Ovary (tissue), 3 donors: ENCODE data around the gene C19orf73.

ENCODE experiments used
- POLR2A ChIP-seq: fragments of 450-650 bp; IDR thresholded peaks from one replicate; pipeline ENCODE4 v1.6.1; 2017; ENCODE audit warnings: antibody characterized with exemption, mild to moderate bottlenecking, moderate library complexity
- TF ChIP-seq, protein P1 (sequence below), 3 donors: fragments of 450-650 bp in 2 of 3; fragments of 200-600 bp in 1 of 3; IDR thresholded peaks; one replicate each; pipeline versions ENCODE4 v1.5.1 to v1.8.0; 2016 to 2022; ENCODE audit warnings: antibody characterized with exemption in 3 of 3, mild to moderate bottlenecking in 1 of 3
- donor health status: DM: no; HTN: no; CAD: no.

DNA sequence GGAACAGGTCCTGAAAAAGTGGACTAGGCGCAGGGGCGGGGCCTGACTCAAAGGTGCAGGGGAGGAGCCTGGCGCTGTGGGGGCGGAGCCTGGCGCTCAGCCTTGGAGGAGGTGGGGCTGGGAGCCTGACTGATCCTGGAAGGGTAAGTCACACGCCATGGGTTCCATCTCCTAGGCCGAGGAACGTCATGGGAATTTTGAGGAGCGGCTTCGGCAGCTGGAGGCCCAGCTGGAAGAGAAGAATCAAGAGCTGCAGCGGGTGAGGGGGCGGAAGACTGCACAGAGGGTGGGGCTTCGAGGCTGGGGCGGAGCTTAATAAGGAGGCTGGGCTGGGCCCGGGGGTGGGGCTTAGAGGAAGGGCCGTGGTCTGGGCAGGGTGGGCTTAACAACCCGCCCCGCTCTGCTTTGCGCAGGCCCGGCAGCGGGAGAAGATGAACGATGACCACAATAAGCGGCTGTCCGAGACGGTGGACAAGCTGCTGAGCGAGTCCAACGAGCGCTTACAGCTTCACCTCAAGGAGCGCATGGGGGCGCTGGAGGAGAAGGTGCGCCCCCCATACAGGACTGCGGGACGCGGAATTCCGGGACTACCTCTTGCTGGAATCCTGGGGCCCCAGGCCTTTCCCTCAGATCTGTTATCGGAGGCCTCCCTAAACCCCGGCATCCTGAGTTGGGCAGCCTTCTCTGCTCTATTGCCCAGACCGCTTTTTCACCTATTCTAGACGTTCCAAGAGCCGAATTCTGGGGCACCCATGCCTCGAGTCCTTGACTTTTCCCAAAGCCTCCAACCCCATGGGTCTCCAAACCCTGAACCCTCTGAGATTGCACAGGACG is 14.9 kb upstream of the C19orf73 start:
- TF ChIP-seq, protein P1, sequence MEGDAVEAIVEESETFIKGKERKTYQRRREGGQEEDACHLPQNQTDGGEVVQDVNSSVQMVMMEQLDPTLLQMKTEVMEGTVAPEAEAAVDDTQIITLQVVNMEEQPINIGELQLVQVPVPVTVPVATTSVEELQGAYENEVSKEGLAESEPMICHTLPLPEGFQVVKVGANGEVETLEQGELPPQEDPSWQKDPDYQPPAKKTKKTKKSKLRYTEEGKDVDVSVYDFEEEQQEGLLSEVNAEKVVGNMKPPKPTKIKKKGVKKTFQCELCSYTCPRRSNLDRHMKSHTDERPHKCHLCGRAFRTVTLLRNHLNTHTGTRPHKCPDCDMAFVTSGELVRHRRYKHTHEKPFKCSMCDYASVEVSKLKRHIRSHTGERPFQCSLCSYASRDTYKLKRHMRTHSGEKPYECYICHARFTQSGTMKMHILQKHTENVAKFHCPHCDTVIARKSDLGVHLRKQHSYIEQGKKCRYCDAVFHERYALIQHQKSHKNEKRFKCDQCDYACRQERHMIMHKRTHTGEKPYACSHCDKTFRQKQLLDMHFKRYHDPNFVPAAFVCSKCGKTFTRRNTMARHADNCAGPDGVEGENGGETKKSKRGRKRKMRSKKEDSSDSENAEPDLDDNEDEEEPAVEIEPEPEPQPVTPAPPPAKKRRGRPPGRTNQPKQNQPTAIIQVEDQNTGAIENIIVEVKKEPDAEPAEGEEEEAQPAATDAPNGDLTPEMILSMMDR (IDR thresholded peaks at IDR 0.05), result peak in 1 of 3 donors; percentile 19
- no peak for TF ChIP-seq POLR2A
